A549 (cell line): Measurements from ENCODE around the gene CHST6. TPM values are rescaled to one million over a fixed set of nuclear protein-coding genes. Genes with fewer than 3 reads are reported as not detected.
A peak's percentile ranks its signal among the peaks of the same experiment; 100 is the strongest.

Experiments used
- ATAC-seq, 2 experiments: fragments of 200-7000 bp in 1 of 2; fragments of >200 bp in 1 of 2; cut with Nextera tagmentation in 1 of 2; cut with Tn5 transposase in 1 of 2; 3 replicates each; pipeline versions ENCODE4 v1.8.0 to v1.9.1; 2018 to 2020; ENCODE audit warnings: mild to moderate bottlenecking in 1 of 2, moderate library complexity in 1 of 2
- CTCF ChIA-PET: fragments of 300-600 bp; sonication (Branson Sonifier 250); formaldehyde crosslinking; extraction: SDS; loops from one replicate; lab custom pipeline; 2021; ENCODE audit warnings: antibody characterized with exemption, inconsistent platforms; lab: Yijun Ruan, JAX
- POLR2A ChIA-PET: fragments of 350-600 bp; formaldehyde crosslinking; extraction: SDS; loops from one replicate; lab custom pipeline; 2021; ENCODE audit warnings: antibody characterized with exemption, inconsistent platforms; lab: Yijun Ruan, JAX
- DNase-seq, 2 experiments: peaks; one replicate each; pipeline versions ENCODE4 v3.0.0 to v3.0.0-alpha.2; 2011 to 2016; ENCODE audit warnings: low read depth in 1 of 2, low spot score in 1 of 2
- FAIRE-seq: peaks from 2 replicates; lab custom pipeline; 2011; peaks lifted over from hg19 to GRCh38; lab: Jason Lieb, UNC
- H3K27ac ChIP-seq, 2 experiments: fragments of >200 bp; sonication (Bioruptor Twin); formaldehyde crosslinking; 3 replicates each; pipeline ENCODE4 v1.5.1; 2016 to 2017
- H3K4me1 ChIP-seq: fragments of >200 bp; sonication (Bioruptor Twin); formaldehyde crosslinking; 3 replicates; pipeline ENCODE4 v1.6.1; 2016
- H3K4me2 ChIP-seq: fragments of >200 bp; sonication (Bioruptor Twin); formaldehyde crosslinking; 3 replicates; pipeline ENCODE4 v1.6.1; 2016
- H3K4me3 ChIP-seq: fragments of >200 bp; sonication (Bioruptor Twin); formaldehyde crosslinking; 3 replicates; pipeline ENCODE4 v1.5.1; 2016
- H3K9me3 ChIP-seq: fragments of >200 bp; sonication (Bioruptor Twin); formaldehyde crosslinking; 3 replicates; pipeline ENCODE4 v1.6.1; 2016
- BHLHE40 ChIP-seq: IDR thresholded peaks from 2 replicates; pipeline ENCODE4 v1.6.1; 2012; ENCODE audit warnings: low read depth, low read length, inconsistent platforms
- CBX2 ChIP-seq: fragments of 200-600 bp; sonication (generic); IDR thresholded peaks from 2 replicates; pipeline ENCODE4 v1.6.1; 2016; ENCODE audit warnings: low read depth, mild to moderate bottlenecking, borderline replicate concordance
- CBX8 ChIP-seq: fragments of 200-600 bp; sonication (generic); IDR thresholded peaks from 2 replicates; pipeline ENCODE4 v1.6.1; 2016
- CEBPB ChIP-seq, 2 experiments: fragments of >200 bp in 1 of 2; sonication (Bioruptor Twin) in 1 of 2; formaldehyde crosslinking in 1 of 2; IDR thresholded peaks; 2 replicates each; pipeline ENCODE4 v1.6.1; 2012 to 2016
- CHD4 ChIP-seq: fragments of 200-600 bp; sonication (generic); IDR thresholded peaks from 2 replicates; pipeline ENCODE4 v1.6.1; 2016; ENCODE audit warnings: antibody characterized with exemption, mild to moderate bottlenecking, borderline replicate concordance
- EHMT2 ChIP-seq: fragments of 200-600 bp; sonication (generic); IDR thresholded peaks from 2 replicates; pipeline ENCODE4 v1.6.1; 2016; ENCODE audit warnings: antibody characterized with exemption, low read depth, mild to moderate bottlenecking, moderate library complexity
- FOXS1 ChIP-seq: fragments of 250-450 bp; sonication (Bioruptor Pico); IDR thresholded peaks from 2 replicates; pipeline ENCODE4 v1.5.0; 2020; ENCODE audit warnings: mild to moderate bottlenecking, moderate library complexity
- GATA3 ChIP-seq: IDR thresholded peaks from 2 replicates; pipeline ENCODE4 v1.6.1; 2012; ENCODE audit warnings: borderline replicate concordance
- HDAC2 ChIP-seq: fragments of 200-600 bp; sonication (generic); IDR thresholded peaks from 2 replicates; pipeline ENCODE4 v1.6.1; 2016
- HOXB13 ChIP-seq: fragments of 250-450 bp; sonication (Bioruptor Pico); IDR thresholded peaks from 2 replicates; pipeline ENCODE4 v1.5.0; 2020; ENCODE audit warnings: low read depth, mild to moderate bottlenecking, moderate library complexity
- HOXB5 ChIP-seq: fragments of 250-450 bp; sonication (Bioruptor Pico); IDR thresholded peaks from 2 replicates; pipeline ENCODE4 v1.5.0; 2020; ENCODE audit warnings: mild to moderate bottlenecking, moderate library complexity
- JUN ChIP-seq, 2 experiments: fragments of >200 bp; sonication (Bioruptor Twin); formaldehyde crosslinking; IDR thresholded peaks; 2 replicates in 1 of 2; 3 replicates in 1 of 2; pipeline ENCODE4 v1.6.1; 2016 to 2017
- KDM1A ChIP-seq: fragments of 200-600 bp; sonication (generic); IDR thresholded peaks from 2 replicates; pipeline ENCODE4 v1.6.1; 2016; ENCODE audit warnings: low read depth, mild to moderate bottlenecking
- KDM5A ChIP-seq: fragments of 200-600 bp; sonication (generic); IDR thresholded peaks from 2 replicates; pipeline ENCODE4 v1.6.1; 2016; ENCODE audit warnings: antibody characterized with exemption, mild to moderate bottlenecking
- MAZ ChIP-seq: fragments of 150-350 bp; IDR thresholded peaks from 2 replicates; pipeline ENCODE4 v1.6.1; 2014; ENCODE audit warnings: antibody characterized with exemption, low read depth, low read length, borderline replicate concordance
- MYC ChIP-seq: IDR thresholded peaks from 2 replicates; pipeline ENCODE4 v1.6.1; 2012; ENCODE audit warnings: mild to moderate bottlenecking, inconsistent platforms, low read length, improper control_type of control experiment, borderline replicate concordance
- NFE2L2 ChIP-seq: fragments of 150-350 bp; conservative IDR thresholded peaks from 2 replicates; pipeline ENCODE4 v1.6.1; 2014; ENCODE audit warnings: low read length
- POLR2A ChIP-seq: IDR thresholded peaks from 2 replicates; pipeline ENCODE4 v1.6.1; 2012; ENCODE audit warnings: mild to moderate bottlenecking, low read length
- POLR2AphosphoS2 ChIP-seq: conservative IDR thresholded peaks from 2 replicates; pipeline ENCODE4 v1.6.1; 2012; ENCODE audit warnings: low read length, improper control_type of control experiment, inconsistent platforms
- RAD21 ChIP-seq, 2 experiments: fragments of >200 bp in 1 of 2; sonication (Bioruptor Twin) in 1 of 2; formaldehyde crosslinking in 1 of 2; IDR thresholded peaks in 1 of 2; conservative IDR thresholded peaks in 1 of 2; 2 replicates in 1 of 2; 3 replicates in 1 of 2; pipeline ENCODE4 v1.6.1; 2012 to 2018; ENCODE audit warnings: inconsistent platforms in 1 of 2
- RARB ChIP-seq: fragments of 250-450 bp; sonication (Bioruptor Pico); IDR thresholded peaks from 2 replicates; pipeline ENCODE4 v1.8.0; 2021; ENCODE audit warnings: mild to moderate bottlenecking, moderate library complexity
- RCOR1 ChIP-seq: fragments of 150-350 bp; IDR thresholded peaks from 2 replicates; pipeline ENCODE4 v1.6.1; 2014; ENCODE audit warnings: antibody characterized with exemption, low read length, low read depth
- RFX5 ChIP-seq: fragments of 450-650 bp; IDR thresholded peaks from 2 replicates; pipeline ENCODE4 v1.7.1; 2014; ENCODE audit warnings: antibody characterized with exemption, mild to moderate bottlenecking, moderate library complexity
- RNF2 ChIP-seq: fragments of 200-600 bp; sonication (generic); IDR thresholded peaks from 2 replicates; pipeline ENCODE4 v1.6.1; 2016; ENCODE audit warnings: low read depth, mild to moderate bottlenecking, antibody characterized with exemption, moderate library complexity, borderline replicate concordance
- SMC3 ChIP-seq: fragments of >200 bp; sonication (Bioruptor Twin); formaldehyde crosslinking; IDR thresholded peaks from 3 replicates; pipeline ENCODE4 v1.6.1; 2018; ENCODE audit warnings: inconsistent platforms
- SREBF2 ChIP-seq: fragments of 450-650 bp; IDR thresholded peaks from 2 replicates; pipeline ENCODE4 v1.6.1; 2014; ENCODE audit warnings: mild to moderate bottlenecking, moderate library complexity
- TFCP2L1 ChIP-seq: fragments of 250-450 bp; sonication (Bioruptor Pico); IDR thresholded peaks from 2 replicates; pipeline ENCODE4 v1.5.0; 2021; ENCODE audit warnings: mild to moderate bottlenecking
- ZC3H11A ChIP-seq: fragments of 450-650 bp; IDR thresholded peaks from 2 replicates; pipeline ENCODE4 v1.6.1; 2014; ENCODE audit warnings: antibody characterized with exemption, mild to moderate bottlenecking
- ZSCAN20 ChIP-seq: fragments of 250-450 bp; sonication (Bioruptor Pico); IDR thresholded peaks from 2 replicates; pipeline ENCODE4 v1.8.0; 2022; ENCODE audit warnings: mild to moderate bottlenecking, moderate library complexity
- WGBS: methylation state at CpG from one replicate; pipeline ENCODE4 v1.1.6; 2017; ENCODE audit errors: missing lambda C conversion rate; 5-methylcytosine and 5-hydroxymethylcytosine counted together
- polyA plus RNA-seq, 4 experiments: library from polyadenylated mRNA; depleted of rRNA in 3 of 4; stranded (reverse); fragments of >200 nt; fragmentation: RNase III in 1 of 4; extraction: RNeasy Plus Mini Kit Qiagen cat#74134 plus additional on column Dnase treatment in 1 of 4; gene quantifications; 2 replicates in 3 of 4; 3 replicates in 1 of 4; pipeline ENCODE4 v1.2.3, GENCODE V29; 2011 to 2017
- TF ChIP-seq, protein P1 (sequence below): fragments of 450-650 bp; IDR thresholded peaks from 2 replicates; pipeline ENCODE4 v1.6.1; 2014; ENCODE audit warnings: antibody characterized with exemption
- TF ChIP-seq, protein P2 (sequence below): IDR thresholded peaks from 2 replicates; pipeline ENCODE4 v1.6.1; 2012
- TF ChIP-seq, protein P3 (sequence below): fragments of >200 bp; sonication (Bioruptor Twin); formaldehyde crosslinking; IDR thresholded peaks from 3 replicates; pipeline ENCODE4 v1.6.1; 2016
- TF ChIP-seq, protein P4 (sequence below): IDR thresholded peaks from 2 replicates; pipeline ENCODE4 v1.6.1; 2012
- TF ChIP-seq, protein P5 (sequence below): fragments of 250-450 bp; sonication (Bioruptor Pico); IDR thresholded peaks from 2 replicates; pipeline ENCODE4 v1.5.0; 2020; ENCODE audit warnings: low read depth, mild to moderate bottlenecking, moderate library complexity

Gene CHST6
- polyA plus RNA-seq, 2 of the 4 experiments (the other 2 are of a cell fraction): 0.37 to 0.74 TPM

DNA sequence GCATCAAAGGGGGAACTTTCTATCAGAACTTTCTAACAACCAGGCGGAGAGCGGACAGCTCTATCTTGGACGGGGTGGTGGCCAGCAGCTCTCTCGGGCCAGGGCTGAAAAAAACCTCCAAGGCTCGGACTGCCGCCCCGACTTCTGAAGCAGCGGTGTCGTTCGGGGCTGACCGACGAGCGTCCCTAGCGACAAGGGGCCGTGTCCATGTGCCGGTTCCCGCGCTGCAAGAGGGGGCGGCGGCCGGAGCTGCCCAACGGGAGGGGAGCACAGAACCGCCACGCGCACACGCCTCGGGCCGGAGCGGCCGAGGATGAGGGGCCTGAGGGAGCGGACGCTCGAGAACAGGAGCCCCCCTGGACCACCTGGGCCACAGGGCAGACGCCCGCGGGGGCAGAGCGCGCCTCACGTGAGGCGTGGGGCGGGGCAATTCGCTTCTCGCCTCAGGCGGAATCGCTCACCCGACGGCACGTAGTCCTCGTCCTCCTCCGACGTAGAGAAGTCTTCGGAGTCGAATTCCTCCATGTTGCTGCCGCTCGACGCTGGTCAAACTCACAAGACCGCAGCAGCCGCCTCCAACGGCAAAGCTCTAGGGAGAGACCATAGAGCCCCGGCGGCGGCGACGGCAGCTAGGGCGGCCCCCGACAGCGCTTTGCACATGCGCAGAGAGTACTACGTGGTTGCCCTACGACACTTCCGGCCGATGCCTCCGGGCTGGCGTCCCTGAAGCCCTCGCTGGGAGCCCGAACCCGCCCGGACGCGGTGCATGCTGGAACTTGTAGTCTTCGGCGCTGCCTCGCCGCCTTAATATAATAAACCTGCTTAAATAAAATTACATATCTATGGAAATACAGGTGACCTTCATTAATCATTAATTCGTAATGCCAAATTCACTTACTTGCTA is 62.2 kb downstream of the CHST6 start, which contains the start of gene CFDP1:
CFDP1 (minus strand) TSS at position 676 of the 904 bp plus-strand sequence; CDS start at position 525, 151 bp downstream.
- H3K9me3 ChIP-seq: no peaks in the 10 kb centered on the region
- ATAC-seq: peak; percentile 92 to 93
- peak within 1 kb of the TSS; percentile 81 for H3K4me3 ChIP-seq
- peaks cover 10% of the 10 kb centered on the region; the same call in 1 of the 3 replicates for H3K4me1 ChIP-seq
- no peak for FAIRE-seq
- CTCF ChIA-PET: interaction anchor here (0.5 to 1.9 kb wide), 9 partner anchors 9 to 409 kb away, joined by 3 to 6 read pairs (median 3); no protein-coding TSS in a partner anchor
- WGBS: 4% methylated on average over 42 of the region's 85 CpGs
- H3K4me2 ChIP-seq: peak within 1 kb of the TSS; percentile 79
- H3K27ac ChIP-seq: peak within 1 kb of the TSS; percentile 75 to 95
- POLR2A ChIA-PET: interaction anchor here (0.7 to 1.6 kb wide), 7 partner anchors 10 to 190 kb away, joined by 3 to 10 read pairs (median 4); partner anchors contain the start of genes ADAT1 and BCAR1
- peak; percentile 95 to 98 for DNase-seq
- TF ChIP-seq GATA3 (peak; percentile 8; the same call in 1 of the 2 replicates), RARB (CRISPR knock-in tag) (no peak), EHMT2 (no peak), TFCP2L1 (CRISPR knock-in tag) (0 out of 2 replicates have a peak, but pooled peaks have one; percentile 29), SMC3 (no peak), FOXS1 (CRISPR knock-in tag) (no peak), HOXB13 (CRISPR knock-in tag) (0 out of 2 replicates have a peak, but pooled peaks have one; percentile 48), JUN (IDR thresholded peaks at IDR 0.05) (peak in 1 of 2 experiments; percentile 85; a peak in 4 of 5 replicates), CEBPB (IDR thresholded peaks at IDR 0.05) (no peak), NFE2L2 (no peak), HDAC2 (0 out of 2 replicates have a peak, but pooled peaks have one; percentile 45), RAD21 (conservative IDR thresholded peaks at IDR 0.05 in 1 of 2, IDR thresholded peaks at IDR 0.05 in 1 of 2) (no peak), POLR2AphosphoS2 (no peak), CBX8 (no peak), HOXB5 (peak; percentile 64; the same call in 1 of the 2 replicates), RCOR1 (no peak), MAZ (no peak), KDM1A (0 out of 2 replicates have a peak, but pooled peaks have one; percentile 25), MYC (peak; percentile 83), ZSCAN20 (CRISPR knock-in tag) (no peak), BHLHE40 (peak; percentile 85), KDM5A (no peak), SREBF2 (no peak), ZC3H11A (no peak), POLR2A (peak; percentile 68), RNF2 (peak; percentile 85; the same call in 1 of the 2 replicates), RFX5 (no peak), CHD4 (no peak), CBX2 (no peak)
- TF ChIP-seq, protein P1, sequence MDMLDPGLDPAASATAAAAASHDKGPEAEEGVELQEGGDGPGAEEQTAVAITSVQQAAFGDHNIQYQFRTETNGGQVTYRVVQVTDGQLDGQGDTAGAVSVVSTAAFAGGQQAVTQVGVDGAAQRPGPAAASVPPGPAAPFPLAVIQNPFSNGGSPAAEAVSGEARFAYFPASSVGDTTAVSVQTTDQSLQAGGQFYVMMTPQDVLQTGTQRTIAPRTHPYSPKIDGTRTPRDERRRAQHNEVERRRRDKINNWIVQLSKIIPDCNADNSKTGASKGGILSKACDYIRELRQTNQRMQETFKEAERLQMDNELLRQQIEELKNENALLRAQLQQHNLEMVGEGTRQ: peak; percentile 80
- TF ChIP-seq, protein P2, sequence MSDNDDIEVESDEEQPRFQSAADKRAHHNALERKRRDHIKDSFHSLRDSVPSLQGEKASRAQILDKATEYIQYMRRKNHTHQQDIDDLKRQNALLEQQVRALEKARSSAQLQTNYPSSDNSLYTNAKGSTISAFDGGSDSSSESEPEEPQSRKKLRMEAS: peak; percentile 99
- TF ChIP-seq, protein P3, sequence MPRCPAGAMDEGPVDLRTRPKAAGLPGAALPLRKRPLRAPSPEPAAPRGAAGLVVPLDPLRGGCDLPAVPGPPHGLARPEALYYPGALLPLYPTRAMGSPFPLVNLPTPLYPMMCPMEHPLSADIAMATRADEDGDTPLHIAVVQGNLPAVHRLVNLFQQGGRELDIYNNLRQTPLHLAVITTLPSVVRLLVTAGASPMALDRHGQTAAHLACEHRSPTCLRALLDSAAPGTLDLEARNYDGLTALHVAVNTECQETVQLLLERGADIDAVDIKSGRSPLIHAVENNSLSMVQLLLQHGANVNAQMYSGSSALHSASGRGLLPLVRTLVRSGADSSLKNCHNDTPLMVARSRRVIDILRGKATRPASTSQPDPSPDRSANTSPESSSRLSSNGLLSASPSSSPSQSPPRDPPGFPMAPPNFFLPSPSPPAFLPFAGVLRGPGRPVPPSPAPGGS: no peak
- TF ChIP-seq, protein P4, sequence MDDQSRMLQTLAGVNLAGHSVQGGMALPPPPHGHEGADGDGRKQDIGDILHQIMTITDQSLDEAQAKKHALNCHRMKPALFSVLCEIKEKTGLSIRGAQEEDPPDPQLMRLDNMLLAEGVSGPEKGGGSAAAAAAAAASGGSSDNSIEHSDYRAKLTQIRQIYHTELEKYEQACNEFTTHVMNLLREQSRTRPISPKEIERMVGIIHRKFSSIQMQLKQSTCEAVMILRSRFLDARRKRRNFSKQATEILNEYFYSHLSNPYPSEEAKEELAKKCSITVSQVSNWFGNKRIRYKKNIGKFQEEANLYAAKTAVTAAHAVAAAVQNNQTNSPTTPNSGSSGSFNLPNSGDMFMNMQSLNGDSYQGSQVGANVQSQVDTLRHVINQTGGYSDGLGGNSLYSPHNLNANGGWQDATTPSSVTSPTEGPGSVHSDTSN: no peak
- TF ChIP-seq, protein P5, sequence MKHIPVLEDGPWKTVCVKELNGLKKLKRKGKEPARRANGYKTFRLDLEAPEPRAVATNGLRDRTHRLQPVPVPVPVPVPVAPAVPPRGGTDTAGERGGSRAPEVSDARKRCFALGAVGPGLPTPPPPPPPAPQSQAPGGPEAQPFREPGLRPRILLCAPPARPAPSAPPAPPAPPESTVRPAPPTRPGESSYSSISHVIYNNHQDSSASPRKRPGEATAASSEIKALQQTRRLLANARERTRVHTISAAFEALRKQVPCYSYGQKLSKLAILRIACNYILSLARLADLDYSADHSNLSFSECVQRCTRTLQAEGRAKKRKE (CRISPR knock-in tag): no peak
